GM18909 (cell line): ENCODE data around the gene CRYBG1.

Experiments
- ATAC-seq: cut with Tn5 transposase; IDR thresholded peaks from one replicate; pipeline ENCODE4 v1.9.1; 2021; ENCODE audit warnings: mild to moderate bottlenecking; ENCODE audit not compliant: unreplicated experiment, poor library complexity

Gene CRYBG1

GRCh38 chr6:106360410-106360988 lies at the start of gene CRYBG1:
Gene CRYBG1 (plus strand): TSS chr6:106360717. CDS start chr6:106360909, 192 bp downstream.
- ATAC-seq, result peak; percentile 74

- no peak for ATAC-seq
Observed at GRCh38 chr6:106315765-106316374, 44.6 kb upstream of the CRYBG1 start.

- no peak for ATAC-seq
Observed at GRCh38 chr6:106316375-106316766, 44.1 kb upstream of the CRYBG1 start.

- no peak for ATAC-seq
Observed at GRCh38 chr6:106318061-106318460, 42.5 kb upstream of the CRYBG1 start.

GRCh38 chr6:106318851-106319250 lies 41.7 kb upstream of the CRYBG1 start:
- no peak for ATAC-seq

- no peak for ATAC-seq
Observed at GRCh38 chr6:106321940-106322339, 38.6 kb upstream of the CRYBG1 start.

GRCh38 chr6:106324726-106325335 lies 35.7 kb upstream of the CRYBG1 start:
- ATAC-seq, result no peak

- ATAC-seq, result peak; percentile 94
Observed at GRCh38 chr6:106325336-106326178, 35.0 kb upstream of the CRYBG1 start, which contains the start of gene ATG5. Gene ATG5 (minus strand): TSS chr6:106325760. CDS start chr6:106316208, 9,552 bp downstream.

- ATAC-seq, result no peak
Observed at GRCh38 chr6:106334646-106335448, 25.7 kb upstream of the CRYBG1 start.

GRCh38 chr6:106339334-106340029 lies 21.0 kb upstream of the CRYBG1 start:
- ATAC-seq, result peak; percentile 59

GRCh38 chr6:106347219-106347618 lies 13.3 kb upstream of the CRYBG1 start:
- no peak for ATAC-seq

- ATAC-seq, result no peak
Observed at GRCh38 chr6:106356378-106356777, 4.1 kb upstream of the CRYBG1 start.

- ATAC-seq, result peak; percentile 23
Observed at GRCh38 chr6:106359959-106360409, 533 bp upstream of the CRYBG1 start.

- peak; percentile 31 for ATAC-seq
Observed at GRCh38 chr6:106360989-106361430, 493 bp downstream of the CRYBG1 start.

GRCh38 chr6:106363401-106364138 lies 3.1 kb downstream of the CRYBG1 start:
- no peak for ATAC-seq

GRCh38 chr6:106369739-106370138 lies 9.2 kb downstream of the CRYBG1 start:
- no peak for ATAC-seq

GRCh38 chr6:106370639-106371038 lies 10.1 kb downstream of the CRYBG1 start:
- ATAC-seq, result no peak

- ATAC-seq, result no peak
Observed at GRCh38 chr6:106372838-106373501, 12.5 kb downstream of the CRYBG1 start.
